RWPE2 (cell line): ENCODE measurements around the gene NFIL3.

ENCODE experiments used
- ATAC-seq: fragments of 200-7000 bp; cut with Tn5 transposase; 3 replicates; pipeline ENCODE4 v1.9.1; 2021; ENCODE audit warnings: low read depth
- DNase-seq: peaks from one replicate; pipeline ENCODE4 v3.0.0-alpha.2; 2020; ENCODE audit warnings: low spot score
- H3K27ac ChIP-seq: fragments of 450-650 bp; 2 replicates; pipeline ENCODE4 v1.5.1; 2017; ENCODE audit warnings: mild to moderate bottlenecking; ENCODE audit not compliant: poor library complexity, severe bottlenecking
- H3K27me3 ChIP-seq: fragments of 250-450 bp; sonication (Bioruptor Pico); 2 replicates; pipeline ENCODE4 v1.5.1; 2021; ENCODE audit warnings: mild to moderate bottlenecking, moderate library complexity; ENCODE audit not compliant: insufficient read depth, poor library complexity, severe bottlenecking
- H3K36me3 ChIP-seq: fragments of 250-450 bp; sonication (Bioruptor Pico); 2 replicates; pipeline ENCODE4 v1.5.1; 2020; ENCODE audit warnings: low read depth, mild to moderate bottlenecking, moderate library complexity
- H3K4me1 ChIP-seq: fragments of 250-450 bp; sonication (Bioruptor Pico); 2 replicates; pipeline ENCODE4 v1.5.1; 2021; ENCODE audit warnings: mild to moderate bottlenecking, moderate library complexity; ENCODE audit not compliant: insufficient read depth, poor library complexity, severe bottlenecking
- H3K4me3 ChIP-seq: fragments of 250-450 bp; sonication (Bioruptor Pico); 2 replicates; pipeline ENCODE4 v1.5.1; 2021; ENCODE audit warnings: mild to moderate bottlenecking, moderate library complexity; ENCODE audit not compliant: severe bottlenecking
- H3K9me3 ChIP-seq: fragments of 250-450 bp; sonication (Bioruptor Pico); 2 replicates; pipeline ENCODE4 v1.5.1; 2021; ENCODE audit warnings: mild to moderate bottlenecking, moderate library complexity; ENCODE audit not compliant: severe bottlenecking
- TF ChIP-seq, protein P1 (sequence below): fragments of 450-650 bp; IDR thresholded peaks from one replicate; pipeline ENCODE4 v1.5.1; 2017; ENCODE audit warnings: mild to moderate bottlenecking, moderate library complexity; ENCODE audit not compliant: poor library complexity, severe bottlenecking

The NFIL3 gene

DNA sequence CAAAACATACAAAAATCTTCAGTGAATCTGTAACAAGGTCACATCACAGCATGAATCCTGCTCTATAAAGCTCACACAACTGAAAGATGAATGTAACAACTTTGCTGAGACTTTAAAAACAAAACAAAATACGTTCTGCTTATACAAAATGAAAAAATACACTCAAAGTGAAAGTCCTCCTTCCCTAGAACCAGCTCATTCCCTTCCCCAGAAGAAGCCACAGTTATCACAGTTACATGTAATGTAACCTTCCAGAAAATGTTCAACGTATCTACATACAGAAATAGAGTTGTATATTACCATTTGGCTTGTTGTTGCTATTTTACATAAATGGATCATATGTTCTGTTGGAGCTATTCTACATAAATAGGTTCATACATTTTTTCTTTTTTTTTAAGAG, 64.5 kb downstream of the NFIL3 start:
- no peaks in the 10 kb centered on the region for H3K9me3 ChIP-seq
- H3K4me1 ChIP-seq: peaks cover 10% of the 10 kb centered on the region
- TF ChIP-seq, protein P1, sequence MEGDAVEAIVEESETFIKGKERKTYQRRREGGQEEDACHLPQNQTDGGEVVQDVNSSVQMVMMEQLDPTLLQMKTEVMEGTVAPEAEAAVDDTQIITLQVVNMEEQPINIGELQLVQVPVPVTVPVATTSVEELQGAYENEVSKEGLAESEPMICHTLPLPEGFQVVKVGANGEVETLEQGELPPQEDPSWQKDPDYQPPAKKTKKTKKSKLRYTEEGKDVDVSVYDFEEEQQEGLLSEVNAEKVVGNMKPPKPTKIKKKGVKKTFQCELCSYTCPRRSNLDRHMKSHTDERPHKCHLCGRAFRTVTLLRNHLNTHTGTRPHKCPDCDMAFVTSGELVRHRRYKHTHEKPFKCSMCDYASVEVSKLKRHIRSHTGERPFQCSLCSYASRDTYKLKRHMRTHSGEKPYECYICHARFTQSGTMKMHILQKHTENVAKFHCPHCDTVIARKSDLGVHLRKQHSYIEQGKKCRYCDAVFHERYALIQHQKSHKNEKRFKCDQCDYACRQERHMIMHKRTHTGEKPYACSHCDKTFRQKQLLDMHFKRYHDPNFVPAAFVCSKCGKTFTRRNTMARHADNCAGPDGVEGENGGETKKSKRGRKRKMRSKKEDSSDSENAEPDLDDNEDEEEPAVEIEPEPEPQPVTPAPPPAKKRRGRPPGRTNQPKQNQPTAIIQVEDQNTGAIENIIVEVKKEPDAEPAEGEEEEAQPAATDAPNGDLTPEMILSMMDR: no peak
- ATAC-seq: no peak
- peaks cover 26% of the 10 kb centered on the region for H3K36me3 ChIP-seq
- no peak overlapping the region for H3K4me3 ChIP-seq
- H3K27ac ChIP-seq: no peak overlapping the region
- DNase-seq: no peak
- no peaks in the 10 kb centered on the region for H3K27me3 ChIP-seq
